NCI-H2107 treated with DMSO at 0.1 percent for 48 hours (cell line): Measurements from ENCODE around the gene P2RY11.

Experiments
- DNase-seq: peaks from one replicate; lab custom pipeline; 2025; ENCODE audit not compliant: unreplicated experiment; lab: John Stamatoyannopoulos, UW

P2RY11 gene, protein sequence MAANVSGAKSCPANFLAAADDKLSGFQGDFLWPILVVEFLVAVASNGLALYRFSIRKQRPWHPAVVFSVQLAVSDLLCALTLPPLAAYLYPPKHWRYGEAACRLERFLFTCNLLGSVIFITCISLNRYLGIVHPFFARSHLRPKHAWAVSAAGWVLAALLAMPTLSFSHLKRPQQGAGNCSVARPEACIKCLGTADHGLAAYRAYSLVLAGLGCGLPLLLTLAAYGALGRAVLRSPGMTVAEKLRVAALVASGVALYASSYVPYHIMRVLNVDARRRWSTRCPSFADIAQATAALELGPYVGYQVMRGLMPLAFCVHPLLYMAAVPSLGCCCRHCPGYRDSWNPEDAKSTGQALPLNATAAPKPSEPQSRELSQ

DNA sequence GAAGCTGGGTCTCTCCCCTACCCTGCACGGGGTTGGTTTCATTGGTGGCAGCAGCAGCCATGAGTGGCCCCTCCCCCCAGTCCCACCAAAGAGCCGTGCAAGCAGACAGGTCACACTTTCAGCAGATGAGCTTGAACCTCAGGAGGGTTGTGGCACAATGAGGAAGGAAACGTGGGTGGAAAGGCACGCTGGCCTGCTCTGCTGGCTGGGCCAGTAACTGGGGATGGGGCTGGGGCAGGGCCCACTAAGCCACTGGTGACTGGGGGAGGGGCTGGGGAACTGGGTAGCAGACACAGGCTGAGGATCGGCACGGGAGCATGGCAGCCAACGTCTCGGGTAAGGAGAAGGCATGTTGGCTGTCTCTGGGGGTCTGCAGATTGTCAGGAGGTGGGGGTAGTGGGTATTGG, at the start of gene P2RY11:
TSS of gene P2RY11 (plus strand) at position 289 of the 407 bp plus-strand sequence. CDS start at position 318, 29 bp downstream.
- no peak for DNase-seq

GRCh38 chr19:10061717-10062310, 49.7 kb upstream of the P2RY11 start:
- no peak for DNase-seq

- DNase-seq: no peak
These were observed 43.3 kb upstream of the P2RY11 start for GRCh38 chr19:10068205-10068604.

DNA sequence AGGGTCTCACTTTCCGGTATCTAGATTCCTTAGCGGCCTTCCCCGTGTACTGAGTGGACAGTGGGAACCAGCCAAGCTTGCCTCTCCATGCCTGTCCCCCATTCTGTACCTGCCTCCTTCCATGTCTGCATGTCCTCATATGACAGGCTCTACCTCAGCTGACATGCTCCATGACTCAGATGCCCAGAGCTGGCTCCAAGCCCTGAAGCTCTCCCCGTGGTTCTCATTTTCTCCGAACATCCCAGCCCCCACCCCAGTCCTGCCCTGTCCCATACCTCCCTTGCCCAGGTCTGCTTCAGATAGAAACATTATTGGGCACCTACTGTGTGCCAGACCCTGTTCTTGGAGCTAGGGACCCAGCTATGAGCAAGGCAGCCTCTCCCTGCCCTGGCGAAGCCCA, 42.4 kb upstream of the P2RY11 start:
- DNase-seq: no peak

DNA sequence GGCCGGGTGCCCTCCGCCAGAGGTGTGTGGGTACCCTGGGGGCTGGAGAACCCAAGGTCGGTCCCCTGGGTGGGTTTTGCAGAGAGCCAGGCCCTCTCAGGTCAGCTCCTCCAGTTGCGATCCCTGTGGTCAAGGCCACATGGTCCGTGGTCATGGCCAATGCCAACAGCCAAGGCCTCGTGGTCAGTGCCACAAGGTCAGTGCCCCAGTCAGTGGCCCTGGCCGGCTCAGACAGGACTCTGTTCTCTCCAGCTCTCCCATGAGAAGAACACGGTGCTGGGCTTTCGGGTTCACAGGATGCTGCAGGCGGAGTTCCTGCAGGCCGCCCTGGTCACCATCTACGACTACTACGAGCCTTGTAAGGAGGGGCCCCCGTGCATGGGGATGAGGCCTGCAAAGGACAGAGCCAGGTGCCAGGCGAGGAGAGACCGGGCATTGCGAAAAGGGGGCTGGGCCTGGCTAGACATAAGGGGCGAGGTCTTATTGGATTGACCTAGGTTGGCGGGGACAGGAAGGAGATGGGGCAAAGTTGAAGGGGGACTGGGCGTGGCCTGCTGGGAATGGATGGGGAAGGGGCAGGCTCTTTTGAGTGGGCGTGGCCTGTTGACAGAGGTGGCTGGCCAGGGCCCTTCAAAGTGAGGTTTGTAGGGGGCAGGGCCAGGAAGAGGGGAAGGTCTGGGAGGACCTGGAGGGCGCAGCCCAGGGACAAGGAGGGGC, 40.6 kb upstream of the P2RY11 start:
- no peak for DNase-seq

DNA sequence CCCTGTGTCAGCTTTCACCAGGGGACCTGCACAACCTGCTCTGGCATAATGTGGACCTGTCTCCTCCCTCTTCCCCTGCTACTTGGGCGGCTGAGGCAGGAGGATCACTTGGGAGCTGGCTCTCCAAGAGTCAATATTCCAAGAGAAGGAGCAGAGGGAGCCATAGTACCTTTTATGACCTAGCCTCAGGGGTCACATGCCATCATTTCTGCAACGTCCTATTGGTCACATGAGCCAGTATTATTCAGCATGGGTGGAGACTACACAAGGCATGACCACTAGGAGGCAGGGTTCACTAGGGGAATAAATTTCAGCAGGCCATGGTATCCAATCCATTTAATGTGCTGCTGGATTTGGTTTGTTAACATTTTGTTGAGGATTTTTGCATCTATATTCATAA, 37.3 kb upstream of the P2RY11 start:
- no peak for DNase-seq

- no peak for DNase-seq
These were observed 35.0 kb upstream of the P2RY11 start for GRCh38 chr19:10076535-10076934.

- no peak for DNase-seq
These were observed 33.2 kb upstream of the P2RY11 start for GRCh38 chr19:10078329-10078728.

GRCh38 chr19:10079031-10079453, 32.5 kb upstream of the P2RY11 start:
- no peak for DNase-seq

DNA sequence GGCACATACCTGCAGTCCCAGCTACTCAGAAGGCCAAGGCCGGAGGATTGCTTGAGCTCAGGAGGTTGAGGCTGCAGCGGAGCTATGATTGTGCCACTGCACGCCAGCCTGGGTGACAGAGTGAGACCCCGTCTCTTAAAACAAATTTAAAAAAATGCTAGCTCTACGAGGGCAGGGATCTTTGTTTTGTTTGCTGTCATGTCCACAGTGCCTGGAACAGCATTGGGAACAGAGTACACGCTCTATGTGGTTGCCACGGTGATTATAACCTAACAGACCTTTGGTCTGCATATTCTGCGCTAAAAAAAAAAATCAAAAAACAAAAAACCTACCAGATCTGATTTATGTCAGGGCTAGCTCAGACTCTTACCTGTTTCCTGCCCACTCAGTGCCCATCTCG, 27.6 kb upstream of the P2RY11 start:
- DNase-seq: no peak

DNA sequence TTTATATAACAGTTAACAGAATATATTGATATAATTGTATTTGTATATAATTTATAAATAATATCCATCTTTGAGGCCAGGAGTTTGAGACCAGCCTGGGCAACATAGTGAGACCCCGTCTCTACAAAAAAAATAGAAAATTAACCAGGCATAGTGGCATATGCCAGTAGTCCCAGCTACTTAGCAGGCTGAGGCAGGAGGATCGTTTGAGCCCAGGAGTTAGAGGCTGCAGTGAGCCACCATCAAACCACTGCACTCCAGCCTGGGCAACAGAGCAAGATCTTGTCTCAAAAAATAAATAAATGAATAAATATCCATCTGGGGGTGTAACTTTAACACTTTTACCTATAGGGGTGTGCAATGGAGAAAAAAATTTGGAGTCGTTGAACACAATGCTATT, 26.7 kb upstream of the P2RY11 start:
- no peak for DNase-seq

- no peak for DNase-seq
These were observed 25.6 kb upstream of the P2RY11 start, which contains the start of gene SHFL for GRCh38 chr19:10085641-10086590. Gene SHFL, plus strand, starts transcription at chr19:10086317. Its CDS starts 111 bp downstream, at chr19:10086428.

GRCh38 chr19:10086591-10087192, 24.8 kb upstream of the P2RY11 start:
- DNase-seq: no peak

DNA sequence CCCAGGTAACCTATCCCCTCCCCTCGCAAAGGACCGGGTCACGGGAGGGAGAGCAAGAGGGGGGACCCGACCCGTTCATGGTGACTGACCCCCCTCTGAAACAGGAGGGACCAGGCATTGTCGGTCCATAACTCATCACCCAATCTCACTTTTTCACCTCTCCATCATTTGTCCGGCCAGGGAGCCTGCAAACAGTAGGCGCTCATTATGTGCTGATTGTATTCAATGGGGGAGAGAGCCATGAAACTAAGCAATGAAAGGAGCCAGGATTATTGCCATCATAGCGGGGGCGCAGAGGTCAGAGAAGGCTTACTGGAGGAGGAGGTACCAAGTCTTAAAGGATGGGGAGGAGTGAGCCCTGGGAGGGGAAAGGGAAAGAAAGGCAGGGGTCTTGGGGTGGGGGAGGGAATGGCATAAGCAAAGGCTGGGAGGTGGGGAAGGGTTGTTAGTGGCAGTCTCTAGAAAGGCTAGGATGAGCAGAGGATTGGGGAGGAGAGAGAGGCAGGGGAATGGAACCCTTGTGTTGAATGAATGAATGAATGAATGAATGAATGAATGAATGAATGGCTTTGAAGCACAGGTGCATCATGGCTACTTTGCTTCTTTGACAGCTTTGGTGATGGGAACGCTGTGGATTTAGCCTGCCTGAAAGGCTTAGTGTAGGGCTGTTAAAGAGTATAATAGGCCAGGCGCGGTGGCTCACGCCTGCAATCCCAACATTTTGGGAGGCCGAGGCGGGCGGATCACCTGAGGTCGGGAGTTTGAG, 24.0 kb upstream of the P2RY11 start:
- no peak for DNase-seq

GRCh38 chr19:10088949-10089554, 22.4 kb upstream of the P2RY11 start:
- DNase-seq: no peak

DNA sequence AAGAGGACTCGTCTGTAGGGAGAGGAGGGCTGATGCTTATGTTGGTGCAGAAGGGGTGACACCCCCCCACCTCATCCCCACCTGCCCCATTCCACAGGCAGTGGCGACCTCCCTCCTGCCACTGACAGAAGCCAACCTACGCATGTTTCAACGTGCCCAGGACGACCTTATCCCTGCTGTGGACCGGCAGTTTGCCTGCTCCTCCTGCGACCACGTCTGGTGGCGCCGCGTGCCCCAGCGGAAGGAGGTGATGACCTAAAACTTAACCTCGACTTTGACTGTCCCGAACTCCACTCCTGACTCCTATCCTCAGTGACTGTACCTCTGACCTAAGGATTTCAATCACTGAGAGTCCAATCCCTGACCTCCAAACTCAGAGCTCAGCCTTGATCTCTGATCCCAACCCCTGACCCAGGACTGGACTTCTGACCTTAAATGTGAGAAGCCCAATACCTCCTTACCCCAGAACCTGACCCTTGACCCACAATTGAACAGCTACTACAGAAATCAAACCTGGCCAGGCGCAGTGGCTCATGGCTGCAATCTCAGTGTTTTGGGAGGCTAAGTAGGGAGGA, 21.6 kb upstream of the P2RY11 start:
- DNase-seq: no peak

GRCh38 chr19:10091370-10091687, 20.2 kb upstream of the P2RY11 start:
- DNase-seq: no peak

- DNase-seq: no peak
These were observed 19.4 kb upstream of the P2RY11 start for GRCh38 chr19:10091895-10092641.
